Parathyroid adenoma (tissue), 2 donors: ENCODE data around the gene DOCK10.

ENCODE experiments used
- H2AFZ ChIP-seq: fragments of 300-600 bp; sonication (generic); one replicate; pipeline ENCODE4 v1.7.0; 2017; ENCODE audit warnings: antibody characterized with exemption, mild to moderate bottlenecking
- H3K27ac ChIP-seq: fragments of 300-600 bp; sonication (generic); one replicate; pipeline ENCODE4 v1.7.0; 2017
- H3K27me3 ChIP-seq: fragments of 300-600 bp; sonication (generic); one replicate; pipeline ENCODE4 v1.7.0; 2017; ENCODE audit warnings: low read length; ENCODE audit not compliant: control insufficient read depth, insufficient read depth
- H3K36me3 ChIP-seq: fragments of 300-600 bp; sonication (generic); one replicate; pipeline ENCODE4 v1.7.0; 2017; ENCODE audit warnings: low read length; ENCODE audit not compliant: control insufficient read depth, insufficient read depth
- H3K4me1 ChIP-seq: fragments of 300-600 bp; sonication (generic); one replicate; pipeline ENCODE4 v1.7.0; 2017; ENCODE audit warnings: control low read depth
- H3K4me2 ChIP-seq: fragments of 300-600 bp; sonication (generic); one replicate; pipeline ENCODE4 v1.7.0; 2017; ENCODE audit warnings: low read length
- H3K4me3 ChIP-seq: fragments of 300-600 bp; sonication (generic); one replicate; pipeline ENCODE4 v1.7.0; 2017; ENCODE audit warnings: low read depth, low read length
- H3K79me2 ChIP-seq: fragments of 300-600 bp; sonication (generic); one replicate; pipeline ENCODE4 v1.7.0; 2017; ENCODE audit warnings: control low read depth
- H3K9ac ChIP-seq: fragments of 300-600 bp; sonication (generic); one replicate; pipeline ENCODE4 v1.7.0; 2017; ENCODE audit warnings: mild to moderate bottlenecking
- H3K9me3 ChIP-seq: fragments of 300-600 bp; sonication (generic); one replicate; pipeline ENCODE4 v1.7.0; 2017; ENCODE audit warnings: low read length; ENCODE audit not compliant: control insufficient read depth
- CTCF ChIP-seq: fragments of 300-600 bp; sonication (generic); IDR thresholded peaks from one replicate; pipeline ENCODE4 v1.7.0; 2017; ENCODE audit warnings: antibody characterized with exemption, mild to moderate bottlenecking
- donor health status: primary hyperparathyroidism.

DOCK10 gene

DNA sequence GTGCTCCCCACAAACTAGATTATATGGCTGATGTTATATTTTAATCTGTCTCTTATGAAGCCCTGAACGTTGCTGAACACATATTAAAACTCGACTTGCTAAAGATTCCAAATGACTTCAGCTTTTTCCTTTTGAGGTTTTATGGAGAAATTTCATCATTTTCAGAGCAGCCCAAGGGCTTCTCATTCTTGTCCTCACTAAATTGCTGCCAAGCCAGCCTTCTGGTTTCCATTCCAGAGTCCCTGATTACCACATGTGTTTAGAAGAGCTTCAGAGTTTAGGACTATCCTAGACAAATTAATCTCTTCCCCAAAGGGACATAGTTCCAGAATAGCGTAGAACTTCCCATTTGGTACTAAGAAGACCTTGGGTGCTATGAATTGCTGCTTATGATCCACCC, 248.3 kb downstream of the DOCK10 start:
- no peaks in the 10 kb centered on the region for H3K4me1 ChIP-seq
- no peak overlapping the region for H3K4me3 ChIP-seq
- no peaks in the 10 kb centered on the region for H3K27me3 ChIP-seq
- no peaks in the 10 kb centered on the region for H3K36me3 ChIP-seq
- no peaks in the 10 kb centered on the region for H3K79me2 ChIP-seq
- H2AFZ ChIP-seq: no peak overlapping the region
- no peak for TF ChIP-seq CTCF
- H3K9me3 ChIP-seq: no peaks in the 10 kb centered on the region
- no peak overlapping the region for H3K27ac ChIP-seq
- no peak overlapping the region for H3K4me2 ChIP-seq
- H3K9ac ChIP-seq: no peak overlapping the region

GRCh38 chr2:224786848-224787247, 255.4 kb downstream of the DOCK10 start:
- H3K4me3 ChIP-seq: no peak overlapping the region

DNA sequence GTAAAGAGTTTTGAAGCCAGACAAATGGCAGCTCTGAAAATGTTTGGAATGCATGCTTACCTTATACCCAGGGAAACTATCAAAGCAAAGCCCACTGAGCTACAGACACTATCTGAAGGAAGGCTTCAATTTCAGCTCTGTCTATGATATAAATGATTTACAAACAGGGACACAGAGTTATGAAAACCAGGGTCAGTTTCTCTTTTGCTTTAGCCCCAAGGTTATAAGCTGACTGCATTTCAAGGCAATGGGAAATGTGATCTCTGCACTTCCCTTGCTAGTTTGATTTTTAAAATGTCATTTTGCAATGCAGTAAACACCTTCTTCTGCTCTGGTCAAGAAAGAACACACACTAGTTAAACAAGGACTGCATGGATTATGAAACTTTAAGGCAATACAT, 260.9 kb downstream of the DOCK10 start:
- Histone ChIP-seq H3K4me2 (no peak overlapping the region), H3K4me1 (no peaks in the 10 kb centered on the region), H2AFZ (no peak overlapping the region), H3K4me3 (no peak overlapping the region), H3K27ac (no peak overlapping the region), H3K9ac (no peak overlapping the region), H3K27me3 (no peaks in the 10 kb centered on the region), H3K36me3 (no peaks in the 10 kb centered on the region), H3K9me3 (no peaks in the 10 kb centered on the region), H3K79me2 (no peaks in the 10 kb centered on the region)
- no peak for TF ChIP-seq CTCF

More at GRCh38 chr2:224786848-224787247, 255.4 kb downstream of the DOCK10 start:
- Histone ChIP-seq H3K36me3 (no peaks in the 10 kb centered on the region), H3K9me3 (no peaks in the 10 kb centered on the region), H3K27me3 (no peaks in the 10 kb centered on the region), H3K9ac (no peak overlapping the region), H3K79me2 (no peaks in the 10 kb centered on the region), H3K4me2 (no peak overlapping the region), H2AFZ (no peak overlapping the region), H3K27ac (no peak overlapping the region), H3K4me1 (no peaks in the 10 kb centered on the region)
- TF ChIP-seq CTCF: no peak

DNA sequence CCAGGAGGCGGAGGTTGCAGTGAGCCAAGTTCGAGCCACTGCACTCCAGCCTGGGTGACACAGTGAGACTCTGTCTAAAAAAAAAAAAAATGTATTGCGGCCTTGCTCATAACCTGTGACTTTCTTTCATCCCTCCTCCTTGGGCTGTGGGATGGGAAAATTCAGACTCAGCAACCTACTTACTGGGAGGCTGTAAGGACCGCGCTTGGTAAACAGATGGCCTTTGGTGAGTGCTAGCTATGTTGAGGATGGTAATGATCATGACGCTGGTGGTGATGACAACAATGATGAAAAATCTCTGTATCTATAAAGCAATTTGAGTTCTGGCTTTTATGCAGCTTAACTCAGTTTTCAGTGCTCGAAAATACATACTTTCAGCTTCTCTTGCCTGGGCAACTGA, 261.4 kb downstream of the DOCK10 start:
- H3K4me2 ChIP-seq: no peak overlapping the region
- H3K27ac ChIP-seq: no peak overlapping the region
- no peaks in the 10 kb centered on the region for H3K36me3 ChIP-seq
- H3K79me2 ChIP-seq: no peaks in the 10 kb centered on the region
- H3K9me3 ChIP-seq: no peaks in the 10 kb centered on the region
- no peak for TF ChIP-seq CTCF
- no peak overlapping the region for H2AFZ ChIP-seq
- no peaks in the 10 kb centered on the region for H3K4me1 ChIP-seq
- H3K27me3 ChIP-seq: no peaks in the 10 kb centered on the region
- no peak overlapping the region for H3K9ac ChIP-seq
- no peak overlapping the region for H3K4me3 ChIP-seq

GRCh38 chr2:224780106-224780505, 262.2 kb downstream of the DOCK10 start:
- Histone ChIP-seq H3K9ac (no peak overlapping the region), H3K27ac (no peak overlapping the region), H2AFZ (no peak overlapping the region), H3K79me2 (no peaks in the 10 kb centered on the region), H3K27me3 (no peaks in the 10 kb centered on the region), H3K4me2 (no peak overlapping the region), H3K4me3 (no peak overlapping the region), H3K36me3 (no peaks in the 10 kb centered on the region), H3K9me3 (no peaks in the 10 kb centered on the region), H3K4me1 (no peaks in the 10 kb centered on the region)
- no peak for TF ChIP-seq CTCF
